Muscle of arm (tissue), 12 donors: Measurements from ENCODE around the gene WNK2. TPM values are rescaled to one million over a fixed set of nuclear protein-coding genes. Genes with fewer than 3 reads are reported as not detected.

Source experiments
- DNase-seq: peaks from one replicate; pipeline ENCODE4 v3.0.0-alpha.2; 2013
- polyA plus RNA-seq, 12 donors: library from polyadenylated mRNA; unstranded; fragments of 120-200 nt; gene quantifications; one replicate each; pipeline ENCODE4 v1.2.1, GENCODE V29; 2013; ENCODE audit not compliant: insufficient read length in 12 of 12

WNK2 gene
- polyA plus RNA-seq, 12 donors: 7.2 to 61.6 (median 13.9) TPM; not detected in 1

- no peak for DNase-seq
These were observed 33.8 kb downstream of the WNK2 start for GRCh38 chr9:93217706-93218105.

DNA sequence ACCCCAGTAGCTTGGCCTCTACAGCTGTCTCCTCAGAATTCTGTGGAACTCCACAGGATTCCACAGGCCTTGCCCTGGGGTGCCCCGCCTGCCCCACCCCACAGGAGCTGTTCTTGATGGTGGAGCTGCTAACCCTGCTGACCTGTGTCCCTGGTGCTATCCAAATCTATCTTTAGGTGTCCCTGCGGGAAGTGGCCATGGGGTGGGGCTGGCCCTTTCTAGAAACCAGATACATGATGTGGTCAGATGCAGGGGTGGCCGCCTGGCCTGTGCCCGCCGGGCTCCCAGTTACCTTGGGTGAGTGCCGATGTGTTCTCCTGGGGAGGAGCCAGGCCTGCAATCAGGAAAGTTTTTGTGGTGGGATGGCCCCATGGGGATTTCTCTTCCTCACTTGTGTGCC lies 34.2 kb downstream of the WNK2 start:
- DNase-seq: no peak

- DNase-seq: no peak
These were observed 34.9 kb downstream of the WNK2 start for GRCh38 chr9:93218671-93219420.

DNA sequence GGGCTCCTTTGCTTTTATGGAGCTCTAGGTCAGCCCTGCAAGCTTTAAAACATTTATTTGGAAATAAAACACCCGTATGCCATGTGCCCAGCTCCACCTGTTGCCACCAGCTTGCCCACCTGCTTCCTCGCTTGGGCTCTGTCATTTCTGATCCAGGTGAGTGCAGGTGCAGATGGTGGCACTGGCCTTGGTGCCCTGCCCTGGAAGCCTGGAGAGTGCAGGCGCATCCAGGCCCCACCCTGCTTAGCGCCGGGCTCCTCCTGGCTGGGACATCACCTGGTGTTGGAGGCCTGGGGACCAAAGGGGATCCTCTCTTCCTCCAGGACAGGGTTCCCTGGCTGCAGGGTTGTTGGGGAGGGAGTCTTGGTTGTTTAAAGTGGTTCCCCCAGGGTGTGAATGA lies 35.8 kb downstream of the WNK2 start:
- no peak for DNase-seq

GRCh38 chr9:93220627-93221026 lies 36.7 kb downstream of the WNK2 start:
- DNase-seq: no peak

- no peak for DNase-seq
These were observed 37.1 kb downstream of the WNK2 start for GRCh38 chr9:93221044-93221443.

DNA sequence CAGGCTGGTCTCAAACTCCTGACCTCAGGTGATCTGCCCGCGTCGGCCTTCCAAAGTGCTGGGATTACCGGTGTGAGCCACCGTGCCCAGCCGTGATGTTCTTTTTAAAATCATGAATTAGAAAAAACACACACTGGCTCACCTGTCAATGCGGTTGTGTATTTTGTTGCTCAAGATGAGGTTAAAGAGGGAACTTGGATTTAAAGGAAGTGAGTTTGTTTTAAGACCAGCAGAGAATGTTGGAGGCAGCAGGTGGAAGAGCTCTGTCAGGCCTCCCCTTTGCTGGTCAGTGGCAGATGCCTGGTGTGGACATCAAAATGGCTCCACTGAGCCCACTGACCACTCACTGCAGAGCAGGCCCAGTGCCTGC lies 38.9 kb downstream of the WNK2 start:
- no peak for DNase-seq

DNA sequence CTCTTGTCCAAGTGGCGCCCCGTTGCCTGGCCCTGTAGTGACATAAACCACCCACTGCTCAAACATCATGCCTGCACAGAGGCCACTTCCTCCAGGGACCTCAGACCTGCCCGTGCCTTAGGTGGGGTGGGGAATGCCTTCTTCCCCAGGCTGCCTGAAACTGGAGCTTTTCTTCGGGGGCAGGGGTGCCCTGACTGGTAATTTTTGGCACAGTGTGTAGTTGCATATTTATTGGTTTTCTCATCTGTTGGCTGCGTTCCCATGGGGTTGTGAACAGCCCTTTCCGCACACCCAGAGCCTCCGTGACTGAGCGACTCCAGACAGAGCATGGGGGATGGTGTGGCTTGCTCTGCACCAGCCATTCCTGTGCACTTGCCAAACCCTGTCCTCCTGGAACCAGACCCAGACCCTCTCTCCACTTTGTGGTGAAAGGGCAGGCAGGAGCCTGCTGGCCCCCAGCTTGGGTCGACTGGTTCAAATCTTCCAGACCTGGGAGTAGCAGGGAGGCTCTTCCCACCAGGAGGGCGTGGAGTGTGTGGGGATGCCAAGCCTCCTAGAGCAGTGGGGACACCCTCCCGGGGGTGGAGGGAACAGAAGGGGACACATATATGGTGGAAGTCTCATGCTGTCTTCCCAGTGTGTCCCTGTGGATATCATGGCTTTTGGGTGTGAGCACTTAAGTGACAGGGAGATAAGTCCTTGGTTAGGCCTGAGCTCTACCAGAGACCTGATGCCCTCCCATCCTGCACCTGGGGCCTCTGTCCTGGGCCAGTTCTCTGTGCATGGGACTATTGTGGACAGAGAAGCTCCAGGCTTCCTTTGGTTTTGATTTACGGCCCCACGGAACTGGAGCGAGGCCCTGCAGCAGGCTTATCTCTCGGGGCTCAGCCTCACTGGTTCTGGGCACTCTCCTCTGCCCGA lies 39.6 kb downstream of the WNK2 start:
- DNase-seq: no peak

GRCh38 chr9:93224591-93224990 lies 40.7 kb downstream of the WNK2 start:
- no peak for DNase-seq

- no peak for DNase-seq
These were observed 41.5 kb downstream of the WNK2 start for GRCh38 chr9:93225417-93225816.

- no peak for DNase-seq
These were observed 42.0 kb downstream of the WNK2 start for GRCh38 chr9:93225892-93226291.

GRCh38 chr9:93226819-93227218 lies 42.9 kb downstream of the WNK2 start:
- DNase-seq: no peak

- DNase-seq: no peak
These were observed 44.1 kb downstream of the WNK2 start for GRCh38 chr9:93228030-93228429.

DNA sequence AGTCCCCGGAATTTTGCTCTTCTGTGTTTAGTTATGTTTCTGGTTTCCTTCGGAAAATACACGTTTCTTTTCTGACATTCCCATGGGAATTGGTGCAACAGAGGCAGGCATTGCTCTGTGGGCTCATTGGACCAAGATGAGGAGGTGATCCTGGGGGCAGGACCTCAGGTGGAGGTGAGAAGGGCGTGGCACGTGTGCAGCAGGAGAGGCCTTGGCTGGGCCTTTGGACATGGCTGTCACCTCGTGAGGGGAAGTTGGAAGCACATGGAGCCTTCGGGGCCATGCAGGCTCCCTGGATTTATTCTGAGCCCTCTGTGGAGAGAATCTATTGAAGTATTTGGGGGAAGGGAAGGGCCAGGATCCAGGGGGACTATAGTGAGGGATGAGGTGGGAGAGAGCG lies 44.5 kb downstream of the WNK2 start:
- DNase-seq: no peak

- no peak for DNase-seq
These were observed 45.7 kb downstream of the WNK2 start for GRCh38 chr9:93229636-93230035.

DNA sequence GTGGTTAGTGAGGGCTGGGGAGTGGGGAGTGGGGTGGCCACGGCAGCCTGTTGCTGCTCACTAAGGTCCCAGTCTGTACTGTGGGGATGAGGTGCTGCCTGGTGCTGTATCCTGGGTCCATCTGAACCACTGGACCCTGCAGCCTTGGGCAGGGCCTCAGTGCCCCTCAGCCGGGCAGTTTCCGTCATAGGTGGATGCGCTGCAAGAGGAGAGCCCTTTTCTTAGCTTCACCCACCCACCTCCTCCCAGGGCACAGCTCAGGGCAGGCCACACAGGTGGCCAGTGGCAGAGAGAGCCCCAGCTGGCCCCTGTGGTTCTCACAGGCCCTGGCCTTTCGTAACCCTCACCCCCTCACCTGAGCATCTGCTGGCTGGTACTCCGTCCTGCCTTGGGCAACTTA lies 46.2 kb downstream of the WNK2 start:
- no peak for DNase-seq

DNA sequence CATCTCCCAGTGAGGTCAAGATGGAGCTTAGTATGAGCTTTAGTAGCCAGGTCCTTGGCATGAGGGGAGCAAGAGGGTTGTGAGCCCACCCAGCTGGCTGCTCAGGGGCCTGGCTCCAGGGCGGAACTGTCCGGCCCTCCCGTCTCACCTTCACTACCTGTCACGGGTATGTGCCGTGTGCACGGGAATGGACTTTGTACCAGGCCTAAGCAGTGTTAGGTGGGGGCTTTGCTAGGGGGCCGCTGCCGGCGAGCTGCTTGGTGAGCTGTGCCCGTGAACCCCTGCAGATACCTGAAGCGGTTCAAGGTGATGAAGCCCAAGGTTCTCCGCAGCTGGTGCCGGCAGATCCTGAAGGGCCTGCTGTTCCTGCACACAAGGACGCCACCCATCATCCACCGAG lies 46.7 kb downstream of the WNK2 start:
- DNase-seq: no peak

DNA sequence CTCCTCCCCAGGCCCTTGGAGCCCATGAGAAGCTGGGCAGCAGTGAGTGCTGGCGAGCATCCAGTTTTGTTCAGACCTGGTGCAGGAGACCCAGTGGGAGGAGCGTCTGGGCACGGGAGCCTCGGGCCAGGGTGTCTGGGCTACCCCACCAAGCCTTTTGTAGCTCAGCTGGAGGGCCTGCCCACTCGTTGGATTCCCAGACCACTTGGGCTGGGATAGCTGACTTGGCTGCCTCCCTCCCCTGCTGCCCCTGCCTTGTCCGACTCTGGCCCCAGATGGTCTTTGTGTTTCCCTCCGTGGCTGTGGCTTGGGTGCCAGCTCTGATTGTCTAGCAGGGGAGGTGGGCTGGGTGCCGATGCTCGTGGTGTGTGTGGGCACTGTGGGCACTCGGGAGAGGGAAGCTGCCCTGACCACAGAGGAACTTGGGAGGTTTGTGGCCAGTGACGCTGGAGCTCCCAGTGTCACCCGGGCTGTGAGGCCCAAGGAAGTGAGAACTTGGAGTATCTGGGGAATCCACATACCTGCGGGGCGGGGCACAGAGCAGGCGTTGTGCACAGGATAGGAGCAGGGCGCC lies 47.3 kb downstream of the WNK2 start:
- no peak for DNase-seq

GRCh38 chr9:93231716-93232115 lies 47.8 kb downstream of the WNK2 start:
- no peak for DNase-seq

DNA sequence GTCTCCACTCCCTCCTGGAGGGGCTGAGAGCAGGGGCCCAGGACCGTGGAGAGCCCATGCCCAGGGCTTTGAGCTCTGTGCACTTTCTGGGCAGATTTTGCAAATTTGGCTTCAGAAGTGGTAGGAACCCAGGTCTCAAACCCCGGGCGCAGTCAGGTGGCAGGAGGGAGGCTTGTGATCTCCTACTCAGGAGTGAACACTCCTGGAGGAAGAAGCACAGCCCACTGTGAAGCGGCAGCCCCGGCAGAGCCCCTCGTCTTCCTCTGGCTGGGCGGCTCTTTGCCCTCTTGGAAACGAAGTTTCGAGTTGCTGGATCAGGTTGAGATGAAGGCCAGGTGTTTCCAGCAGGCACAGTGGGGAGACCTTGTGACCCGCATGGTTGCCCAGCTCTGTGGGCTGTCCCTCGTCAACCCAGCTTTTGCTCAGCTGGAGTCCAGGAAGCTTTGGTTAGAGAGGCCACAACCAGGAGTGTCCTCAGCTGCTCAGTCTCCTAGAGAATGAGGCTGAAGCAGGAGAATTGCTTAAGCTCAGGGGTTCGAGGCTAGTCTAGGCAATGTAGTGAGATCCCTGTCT lies 48.5 kb downstream of the WNK2 start:
- DNase-seq: no peak

DNA sequence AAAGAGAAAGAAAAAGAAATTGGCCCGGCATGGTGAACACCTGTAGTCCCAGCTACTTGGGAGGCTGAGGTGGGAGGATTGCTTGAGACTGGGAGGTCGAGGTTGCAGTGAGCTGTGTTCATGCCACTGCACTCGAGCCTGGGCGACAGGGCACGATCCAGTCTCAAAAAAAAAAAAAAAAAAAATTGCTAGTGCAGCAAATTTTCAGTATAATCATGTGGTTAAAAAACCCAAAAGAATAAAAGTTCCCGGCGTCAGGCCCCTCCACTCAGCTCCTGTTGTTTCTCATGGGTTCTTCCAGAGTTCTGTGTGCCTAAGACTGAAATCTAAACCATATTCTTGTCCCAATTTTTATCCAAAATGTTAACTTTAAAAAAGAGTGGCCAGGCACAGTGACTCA lies 49.1 kb downstream of the WNK2 start:
- DNase-seq: no peak

- DNase-seq: no peak
These were observed 50.7 kb downstream of the WNK2 start for GRCh38 chr9:93234600-93234999.
